Ovary (tissue), 9 donors: ENCODE measurements around the gene ABCG2. TPM values are rescaled to one million over a fixed set of nuclear protein-coding genes. Genes with fewer than 3 reads are reported as not detected.

Experiments used
- DNase-seq, 5 donors: peaks; one replicate each; pipeline ENCODE4 v3.0.0-alpha.2; 2019 to 2020
- H3K27ac ChIP-seq, 2 donors: fragments of 200-600 bp; one replicate each; pipeline versions ENCODE4 v1.5.1 to v1.8.0; 2019 to 2022
- H3K27me3 ChIP-seq: fragments of 200-600 bp; one replicate; pipeline ENCODE4 v1.8.0; 2022
- H3K36me3 ChIP-seq: fragments of 200-600 bp; sonication (generic); one replicate; pipeline ENCODE4 v1.5.1; 2019
- H3K4me1 ChIP-seq: one replicate; pipeline ENCODE4 v1.8.1; 2013; ENCODE audit warnings: mild to moderate bottlenecking, moderate library complexity; ENCODE audit not compliant: insufficient read depth
- H3K4me3 ChIP-seq: fragments of 200-600 bp; sonication (generic); one replicate; pipeline ENCODE4 v1.5.1; 2017
- H3K9me3 ChIP-seq, 2 donors: fragments of 200-600 bp in 1 of 2; sonication (generic) in 1 of 2; one replicate each; pipeline versions ENCODE4 v1.5.1 to v1.8.1; 2013 to 2019; ENCODE audit warnings: mild to moderate bottlenecking in 1 of 2, moderate library complexity in 1 of 2
- EP300 ChIP-seq: sonication (generic); formaldehyde crosslinking; IDR thresholded peaks from one replicate; pipeline ENCODE4 v1.6.1; 2017; ENCODE audit warnings: antibody characterized with exemption
- POLR2A ChIP-seq: fragments of 450-650 bp; IDR thresholded peaks from one replicate; pipeline ENCODE4 v1.6.1; 2017; ENCODE audit warnings: antibody characterized with exemption, mild to moderate bottlenecking, moderate library complexity
- WGBS, 3 donors: extraction: QIAGEN DNeasy Blood & Tissue Kit in 1 of 3; methylation state at CpG; one replicate each; pipeline versions ENCODE4 v1.1.5 to v1.1.7; 2013 to 2017; 5-methylcytosine and 5-hydroxymethylcytosine counted together
- intact Hi-C, 4 donors: fragments of 100-400 bp; cut with DNase I; formaldehyde crosslinking; loops; one replicate each; pipeline versions ENCODE4 v1.11.0 to v1.15.1; 2022 to 2023
- polyA plus RNA-seq, 2 donors: library from polyadenylated mRNA; stranded (reverse); fragments of 200-250 nt in 1 of 2; fragments of 350-450 nt in 1 of 2; fragmentation: Illumina TruSeq in 1 of 2; extraction: RNeasy Lipid Tissue Mini Kit (QIAGEN cat#74804) in 1 of 2; gene quantifications; one replicate each; pipeline ENCODE4 v1.2.3, GENCODE V29; 2013 to 2014
- total RNA-seq, 7 donors: library from RNA; depleted of rRNA in 2 of 7; stranded (reverse); fragments of >200 nt in 2 of 7; fragmentation: NEBNext Ultra II Directional in 3 of 7; extraction: Animal tissue kit (Norgen Biotek cat#: 25700) in 3 of 7; gene quantifications; one replicate each; pipeline versions ENCODE4 v1.1.0 to v1.2.4, GENCODE V29; 2016 to 2023
- TF ChIP-seq, protein P1 (sequence below), 3 donors: fragments of 450-650 bp in 2 of 3; fragments of 200-600 bp in 1 of 3; IDR thresholded peaks; one replicate each; pipeline versions ENCODE4 v1.5.1 to v1.8.0; 2016 to 2022; ENCODE audit warnings: antibody characterized with exemption in 3 of 3, mild to moderate bottlenecking in 1 of 3
- donor health status: DM: no; HTN: no; CAD: no; lungs with moderate emphysema.
- donor health status: DM: no; HTN: no; CAD: no.
- donor health status: Bipolar disorder and iron deficiency.
- donor health status: DM: yes; HTN: yes; CAD: no.
- donor health status: DM: no; HTN: no; CAD: no.
- donor health status: DM: yes; HTN: yes; CAD: no.

The ABCG2 gene
- total and polyA plus RNA-seq, 9 donors = 4.4 to 20.1 (median 6.7) TPM

DNA sequence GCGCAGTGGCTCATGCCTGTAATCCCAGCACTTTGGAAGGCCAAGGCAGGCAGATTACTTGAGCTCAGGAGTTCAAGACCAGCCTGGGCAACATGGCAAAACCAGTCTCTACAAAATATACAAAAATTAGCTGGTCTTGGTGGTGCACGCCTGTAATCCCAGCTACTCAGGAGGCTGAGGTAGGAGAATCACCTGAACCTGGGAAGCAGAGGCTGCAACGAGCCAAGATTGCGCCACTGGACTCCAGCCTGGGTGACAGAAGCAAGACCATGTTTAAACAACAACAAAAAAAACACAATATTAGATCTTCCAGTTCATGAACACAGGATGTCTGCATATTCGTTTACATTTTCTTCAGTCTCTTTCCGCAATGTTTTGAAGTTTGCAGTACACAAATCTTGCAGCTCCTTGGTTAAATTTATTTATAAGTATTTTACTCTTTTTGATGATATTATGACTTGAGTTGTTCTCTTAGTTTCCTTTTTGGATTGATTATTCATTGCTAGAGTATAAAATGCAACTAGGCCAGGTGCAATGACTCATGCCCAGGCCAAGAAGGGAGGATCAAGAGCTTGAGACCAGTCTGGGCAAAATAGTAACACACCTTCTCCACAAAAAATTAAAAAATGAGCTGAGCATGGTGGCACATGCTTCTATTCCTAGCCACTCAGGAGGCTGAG lies 30.4 kb upstream of the ABCG2 start:
- no peak overlapping the region for H3K4me3 ChIP-seq
- WGBS, 3 donors = 85 to 96% (median 93%) methylated on average over 6 of the region's 6 CpGs
- TF ChIP-seq, protein P1, sequence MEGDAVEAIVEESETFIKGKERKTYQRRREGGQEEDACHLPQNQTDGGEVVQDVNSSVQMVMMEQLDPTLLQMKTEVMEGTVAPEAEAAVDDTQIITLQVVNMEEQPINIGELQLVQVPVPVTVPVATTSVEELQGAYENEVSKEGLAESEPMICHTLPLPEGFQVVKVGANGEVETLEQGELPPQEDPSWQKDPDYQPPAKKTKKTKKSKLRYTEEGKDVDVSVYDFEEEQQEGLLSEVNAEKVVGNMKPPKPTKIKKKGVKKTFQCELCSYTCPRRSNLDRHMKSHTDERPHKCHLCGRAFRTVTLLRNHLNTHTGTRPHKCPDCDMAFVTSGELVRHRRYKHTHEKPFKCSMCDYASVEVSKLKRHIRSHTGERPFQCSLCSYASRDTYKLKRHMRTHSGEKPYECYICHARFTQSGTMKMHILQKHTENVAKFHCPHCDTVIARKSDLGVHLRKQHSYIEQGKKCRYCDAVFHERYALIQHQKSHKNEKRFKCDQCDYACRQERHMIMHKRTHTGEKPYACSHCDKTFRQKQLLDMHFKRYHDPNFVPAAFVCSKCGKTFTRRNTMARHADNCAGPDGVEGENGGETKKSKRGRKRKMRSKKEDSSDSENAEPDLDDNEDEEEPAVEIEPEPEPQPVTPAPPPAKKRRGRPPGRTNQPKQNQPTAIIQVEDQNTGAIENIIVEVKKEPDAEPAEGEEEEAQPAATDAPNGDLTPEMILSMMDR (IDR thresholded peaks at IDR 0.05) = no peak
- TF ChIP-seq POLR2A = no peak
- TF ChIP-seq EP300 = no peak
- no peaks in the 10 kb centered on the region for H3K27me3 ChIP-seq
- H3K36me3 ChIP-seq = no peaks in the 10 kb centered on the region
- no peak for DNase-seq
- intact Hi-C loops = no loop called here
- H3K27ac ChIP-seq = no peak overlapping the region
- H3K9me3 ChIP-seq = no peaks in the 10 kb centered on the region
- H3K4me1 ChIP-seq = no peaks in the 10 kb centered on the region

GRCh38 chr4:88187766-88188165 lies 29.3 kb upstream of the ABCG2 start:
- DNase-seq = no peak
- TF ChIP-seq EP300 (no peak), POLR2A (no peak)
- TF ChIP-seq, protein P1 (IDR thresholded peaks at IDR 0.05) = no peak
- WGBS, 3 donors = 88 to 96% (median 90%) methylated on average over 1 of the region's 1 CpG
- intact Hi-C loops = no loop called here
- Histone ChIP-seq H3K27ac (no peak overlapping the region), H3K4me3 (no peak overlapping the region), H3K9me3 (no peaks in the 10 kb centered on the region), H3K27me3 (no peaks in the 10 kb centered on the region), H3K4me1 (no peaks in the 10 kb centered on the region), H3K36me3 (no peaks in the 10 kb centered on the region)

GRCh38 chr4:88185906-88186305 lies 27.5 kb upstream of the ABCG2 start:
- Histone ChIP-seq H3K4me1 (no peaks in the 10 kb centered on the region), H3K4me3 (no peak overlapping the region), H3K9me3 (no peaks in the 10 kb centered on the region), H3K36me3 (no peaks in the 10 kb centered on the region), H3K27me3 (no peaks in the 10 kb centered on the region), H3K27ac (no peak overlapping the region)
- no peak for DNase-seq
- intact Hi-C loops = no loop called here
- TF ChIP-seq, protein P1 (IDR thresholded peaks at IDR 0.05) = no peak
- no peak for TF ChIP-seq POLR2A
- TF ChIP-seq EP300 = no peak

GRCh38 chr4:88179261-88179660 lies 20.8 kb upstream of the ABCG2 start:
- no peak for TF ChIP-seq EP300
- TF ChIP-seq, protein P1 (IDR thresholded peaks at IDR 0.05) = no peak
- no peak for TF ChIP-seq POLR2A
- H3K4me1 ChIP-seq = no peaks in the 10 kb centered on the region
- intact Hi-C loops = no loop called here
- no peaks in the 10 kb centered on the region for H3K9me3 ChIP-seq
- no peaks in the 10 kb centered on the region for H3K36me3 ChIP-seq
- no peak overlapping the region for H3K27ac ChIP-seq
- H3K27me3 ChIP-seq = no peaks in the 10 kb centered on the region
- WGBS, 3 donors = 96 to 98% (median 97%) methylated on average over 4 of the region's 4 CpGs
- no peak overlapping the region for H3K4me3 ChIP-seq
- DNase-seq = no peak
